Fibroblast of mammary gland (primary cell): Measurements from ENCODE around the gene GYG2.
"Not testable (repeated sequence)": the region's sequence is repeated elsewhere in the genome, so short reads cannot be mapped to it uniquely, and the experiment has no call there.

ENCODE experiments used
- DNase-seq: peaks from one replicate; pipeline ENCODE4 v3.0.0-alpha.2; 2010; ENCODE audit warnings: low read depth
- H3K4me3 ChIP-seq: 2 replicates; pipeline ENCODE4 v1.5.1; 2011; ENCODE audit warnings: low read depth, mild to moderate bottlenecking, low read length, moderate library complexity; ENCODE audit not compliant: control insufficient read depth
- CTCF ChIP-seq: conservative IDR thresholded peaks from 2 replicates; pipeline ENCODE4 v1.5.1; 2011; ENCODE audit warnings: low read depth, low read length, inconsistent platforms; ENCODE audit not compliant: control insufficient read depth, insufficient read depth

GYG2 gene

GRCh38 chrX:2785538-2785937, 43.2 kb upstream of the GYG2 start:
- no peak for DNase-seq
- H3K4me3 ChIP-seq, result no peak overlapping the region
- no peak for TF ChIP-seq CTCF

GRCh38 chrX:2788980-2789379, 39.8 kb upstream of the GYG2 start:
- DNase-seq, result no peak
- TF ChIP-seq CTCF, result no peak
- H3K4me3 ChIP-seq, result no peak overlapping the region

GRCh38 chrX:2789569-2789968, 39.2 kb upstream of the GYG2 start:
- TF ChIP-seq CTCF, result no peak
- H3K4me3 ChIP-seq, result no peak overlapping the region
- DNase-seq, result no peak

- TF ChIP-seq CTCF, result no peak
- DNase-seq, result no peak
- no peak overlapping the region for H3K4me3 ChIP-seq
Measured at GRCh38 chrX:2793752-2794151, 35.0 kb upstream of the GYG2 start.

GRCh38 chrX:2794336-2794735, 34.4 kb upstream of the GYG2 start:
- no peak for TF ChIP-seq CTCF
- no peak overlapping the region for H3K4me3 ChIP-seq
- DNase-seq, result no peak

- not testable (repeated sequence) for DNase-seq, H3K4me3 ChIP-seq
Measured at GRCh38 chrX:2796808-2797207, 31.9 kb upstream of the GYG2 start.

GRCh38 chrX:2799369-2799768, 29.4 kb upstream of the GYG2 start:
- TF ChIP-seq CTCF, result no peak
- no peak overlapping the region for H3K4me3 ChIP-seq
- no peak for DNase-seq

GRCh38 chrX:2799980-2800379, 28.8 kb upstream of the GYG2 start:
- not testable (repeated sequence) for DNase-seq, H3K4me3 ChIP-seq
